GF-D8 (cell line): ENCODE data around the gene CDC37.
A peak's percentile ranks its signal among the peaks of the same experiment; 100 is the strongest.
"Not testable (repeated sequence)": the region's sequence is repeated elsewhere in the genome, so short reads cannot be mapped to it uniquely, and the experiment has no call there.

Source experiments
- DNase-seq: peaks from one replicate; lab custom pipeline; 2025; lab: John Stamatoyannopoulos, UW

CDC37 gene

DNA sequence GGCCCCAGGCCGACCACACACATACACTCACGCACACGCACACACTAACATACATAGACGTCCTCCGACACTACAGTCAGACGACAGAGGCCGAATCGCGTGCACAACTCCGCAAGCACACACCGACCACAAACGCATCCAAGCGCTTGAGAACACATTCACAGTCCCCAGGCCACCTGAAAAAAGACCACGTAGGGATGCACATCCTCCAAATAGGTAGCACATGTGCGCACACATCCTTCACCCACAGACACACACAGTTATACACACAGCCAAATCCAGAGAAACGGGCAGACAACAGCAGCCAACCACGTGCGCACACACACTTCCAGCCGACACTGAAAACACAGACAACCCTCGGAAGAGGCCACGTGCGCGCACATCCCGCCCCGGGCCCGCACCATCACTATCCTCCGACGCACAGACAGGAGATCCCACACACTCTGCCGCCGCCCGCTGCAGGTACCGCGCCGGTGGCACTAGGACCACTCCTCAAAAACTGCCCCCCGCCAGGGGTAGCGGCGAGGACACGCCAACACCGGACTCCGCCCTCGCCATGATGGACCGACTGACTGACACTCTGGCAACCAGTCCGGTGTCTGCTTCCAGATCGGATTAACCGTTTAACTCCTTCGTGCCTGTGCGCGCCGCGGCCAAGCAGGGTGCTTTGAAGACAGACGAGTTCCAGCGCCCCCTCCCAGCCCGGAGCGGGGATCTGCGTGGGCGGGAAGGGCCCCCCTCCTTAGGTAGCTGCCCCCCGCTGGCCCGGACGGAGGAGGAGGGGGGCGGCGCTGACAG, 16.5 kb upstream of the CDC37 start:
- DNase-seq: peak; percentile 63

- DNase-seq: no peak
Observed at GRCh38 chr19:10419200-10419645, 15.9 kb upstream of the CDC37 start.

DNA sequence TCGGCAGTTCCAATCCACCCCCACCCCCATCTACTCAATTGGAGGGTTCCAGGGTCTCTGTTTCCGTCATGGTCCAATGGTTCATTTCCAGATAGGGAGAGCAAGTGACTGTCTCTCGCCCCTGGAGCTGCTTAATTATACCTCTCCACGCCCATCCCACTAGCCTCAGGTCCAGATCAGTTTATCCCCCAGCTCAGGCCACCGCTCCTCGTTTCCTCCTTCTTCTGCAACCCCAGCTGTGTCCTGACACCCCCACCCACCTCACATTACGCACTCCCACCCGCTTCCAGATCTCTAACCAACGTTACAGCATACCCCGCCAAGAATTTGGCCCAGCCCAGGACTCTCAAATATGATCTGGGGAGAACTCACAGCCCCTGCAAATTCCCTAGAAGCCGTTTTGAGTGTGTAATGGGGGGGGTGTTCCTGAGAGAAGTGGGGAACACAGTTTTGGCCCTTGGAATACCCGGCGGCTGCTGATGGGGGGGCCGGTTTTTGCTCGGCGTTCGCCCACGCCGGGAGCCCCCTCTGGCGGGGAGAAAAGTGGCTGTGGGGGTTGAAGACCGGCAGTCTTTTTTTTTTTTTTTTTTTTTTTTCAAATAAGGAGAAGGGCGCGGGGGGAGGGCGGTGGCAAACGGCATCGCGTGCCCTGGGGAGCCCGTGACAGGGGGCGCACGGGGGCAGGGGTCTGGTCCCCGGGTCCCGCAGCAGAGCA, 15.3 kb upstream of the CDC37 start:
- no peak for DNase-seq

- DNase-seq: no peak
Observed at GRCh38 chr19:10418235-10418484, 14.8 kb upstream of the CDC37 start.

DNA sequence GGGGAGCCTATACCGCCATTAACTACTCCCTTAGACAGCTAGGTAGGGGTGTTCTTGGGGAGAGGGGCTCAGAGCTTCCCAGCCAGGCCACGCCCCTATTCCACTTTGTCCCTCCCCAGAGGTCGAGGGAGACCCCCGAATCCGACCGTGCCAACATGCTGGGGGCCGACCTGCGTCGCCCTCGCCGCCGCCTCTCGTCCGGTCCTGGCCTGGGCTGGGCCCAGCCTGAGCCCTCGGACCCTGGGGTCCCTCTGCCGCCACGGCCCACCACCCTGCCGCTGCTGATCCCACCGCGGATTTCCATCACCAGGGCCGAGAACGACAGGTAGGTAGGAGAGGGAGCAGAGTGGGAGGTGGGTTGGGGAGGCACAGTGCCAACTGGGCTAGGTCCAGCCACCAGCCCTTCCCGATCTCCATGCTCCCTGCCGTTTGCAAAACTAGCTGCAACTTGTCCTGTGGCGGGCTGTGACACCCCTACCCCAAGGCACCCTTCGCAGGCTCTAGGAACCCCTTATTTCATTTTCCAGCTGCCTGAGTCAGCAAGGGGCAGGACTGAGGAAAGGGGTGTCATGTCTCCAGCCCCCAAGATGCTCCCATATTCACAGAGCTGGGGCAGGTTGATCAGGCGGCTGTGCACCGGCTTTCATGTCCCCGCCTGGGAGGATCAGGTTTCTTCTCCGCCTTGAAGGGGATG, 14.3 kb upstream of the CDC37 start:
- no peak for DNase-seq

- DNase-seq: peak; percentile 63
Observed at GRCh38 chr19:10416380-10417257, 13.3 kb upstream of the CDC37 start.

DNA sequence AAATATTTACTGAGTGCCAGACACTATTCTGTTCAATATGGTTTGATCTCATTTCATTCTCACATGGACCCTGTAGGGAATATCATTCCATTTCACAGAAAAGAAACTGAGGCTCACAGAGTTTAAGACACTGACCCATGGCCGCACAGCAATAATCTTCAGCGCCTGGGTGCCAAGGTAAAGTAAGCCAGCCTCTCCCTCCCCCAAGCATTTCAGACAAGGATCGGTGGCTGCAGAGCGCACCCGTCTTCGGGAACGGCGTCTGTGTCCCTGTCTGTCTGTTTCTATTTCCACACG, 12.7 kb upstream of the CDC37 start:
- DNase-seq: no peak

DNA sequence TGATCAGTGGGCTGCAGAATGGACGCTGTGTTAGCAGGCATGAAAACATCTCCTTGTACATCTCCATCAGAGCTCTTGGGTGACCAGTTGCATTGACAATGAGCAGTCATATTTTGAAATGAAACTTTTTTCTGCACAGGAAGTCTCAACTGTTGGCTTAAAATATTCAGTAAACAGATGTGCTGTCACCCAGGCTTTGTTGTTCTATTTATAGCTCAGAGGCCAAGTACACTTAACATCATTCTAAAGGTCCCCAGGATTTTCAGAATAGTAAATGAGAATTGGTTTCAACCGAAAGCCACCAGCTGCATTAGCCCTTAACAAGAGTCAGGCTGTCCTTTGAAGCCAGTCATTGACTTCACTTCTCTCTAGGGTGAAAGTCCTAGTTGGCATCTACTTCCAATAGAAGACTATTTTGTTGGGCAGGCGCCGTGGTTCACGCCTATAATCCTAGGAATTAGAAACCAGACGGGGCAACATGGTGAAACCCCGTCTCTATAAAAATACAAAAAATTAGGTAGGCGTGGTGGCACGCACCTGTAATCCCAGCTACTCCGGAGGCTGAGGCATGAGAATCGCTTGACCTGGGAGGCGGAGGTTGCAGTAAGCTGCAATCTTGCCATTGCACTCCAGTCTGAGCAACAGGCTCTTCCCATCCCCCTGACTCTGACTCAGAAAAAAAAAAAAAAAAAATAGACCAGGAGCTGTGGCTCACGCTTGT, 9.1 kb upstream of the CDC37 start:
- no peak for DNase-seq

DNA sequence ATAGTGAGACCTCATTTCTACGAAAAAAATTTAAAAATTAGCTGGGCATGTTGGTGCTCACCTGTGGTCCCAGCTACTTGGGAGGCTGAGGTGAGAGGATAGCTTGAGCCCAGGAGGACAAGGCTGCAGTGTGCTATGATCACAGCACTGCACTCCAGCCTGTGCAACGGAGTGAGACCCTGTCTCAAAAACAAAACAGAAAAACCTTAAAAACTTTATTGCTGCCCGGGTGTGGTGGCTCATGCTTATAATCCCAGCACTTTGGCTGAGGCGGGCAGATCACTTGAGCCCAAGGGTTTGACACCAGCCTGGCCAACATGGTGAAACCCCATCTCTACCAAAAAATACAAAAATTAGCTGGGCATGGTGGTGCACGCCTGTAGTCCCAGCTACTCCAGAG, 7.9 kb upstream of the CDC37 start:
- not testable (repeated sequence) for DNase-seq

GRCh38 chr19:10408511-10409283, 5.4 kb upstream of the CDC37 start:
- DNase-seq: no peak

DNA sequence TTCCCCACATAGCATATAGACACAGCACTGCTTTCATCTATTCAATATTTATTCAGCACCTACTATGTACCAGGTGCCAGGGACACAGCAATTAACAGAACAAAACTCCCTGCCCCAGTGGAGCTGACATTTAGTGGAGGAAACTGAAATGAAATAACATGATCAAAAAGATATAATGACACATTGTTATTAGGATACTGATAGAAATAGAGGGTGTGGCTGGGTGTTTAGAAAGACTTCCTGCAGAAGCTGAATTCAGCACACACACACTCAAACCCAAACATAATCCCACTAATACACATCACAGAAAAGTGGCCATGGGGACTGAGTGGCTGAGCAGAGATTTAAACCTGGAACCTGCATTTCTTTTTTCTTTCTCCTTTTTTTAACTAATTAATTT, 3.8 kb upstream of the CDC37 start:
- DNase-seq: no peak

DNA sequence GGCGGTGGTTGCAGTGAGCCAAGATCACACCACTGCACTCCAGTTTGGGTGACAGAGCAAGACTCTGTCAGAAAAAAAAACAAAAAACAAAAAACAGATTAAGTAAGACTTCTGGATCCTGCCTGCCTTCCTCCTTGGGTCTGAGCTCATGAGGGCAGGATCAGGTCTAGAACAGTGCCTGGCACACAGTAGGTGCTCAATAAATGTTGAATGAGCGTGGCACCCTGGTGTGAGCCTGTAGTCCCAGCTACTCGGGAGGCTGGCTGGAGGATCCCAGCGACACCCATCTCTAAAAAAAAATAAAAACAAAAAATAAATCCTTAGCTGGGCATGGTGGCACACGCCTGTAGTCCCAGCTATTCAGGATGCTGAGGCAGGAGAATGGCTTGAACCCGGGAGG, 2.8 kb upstream of the CDC37 start:
- DNase-seq: no peak

DNA sequence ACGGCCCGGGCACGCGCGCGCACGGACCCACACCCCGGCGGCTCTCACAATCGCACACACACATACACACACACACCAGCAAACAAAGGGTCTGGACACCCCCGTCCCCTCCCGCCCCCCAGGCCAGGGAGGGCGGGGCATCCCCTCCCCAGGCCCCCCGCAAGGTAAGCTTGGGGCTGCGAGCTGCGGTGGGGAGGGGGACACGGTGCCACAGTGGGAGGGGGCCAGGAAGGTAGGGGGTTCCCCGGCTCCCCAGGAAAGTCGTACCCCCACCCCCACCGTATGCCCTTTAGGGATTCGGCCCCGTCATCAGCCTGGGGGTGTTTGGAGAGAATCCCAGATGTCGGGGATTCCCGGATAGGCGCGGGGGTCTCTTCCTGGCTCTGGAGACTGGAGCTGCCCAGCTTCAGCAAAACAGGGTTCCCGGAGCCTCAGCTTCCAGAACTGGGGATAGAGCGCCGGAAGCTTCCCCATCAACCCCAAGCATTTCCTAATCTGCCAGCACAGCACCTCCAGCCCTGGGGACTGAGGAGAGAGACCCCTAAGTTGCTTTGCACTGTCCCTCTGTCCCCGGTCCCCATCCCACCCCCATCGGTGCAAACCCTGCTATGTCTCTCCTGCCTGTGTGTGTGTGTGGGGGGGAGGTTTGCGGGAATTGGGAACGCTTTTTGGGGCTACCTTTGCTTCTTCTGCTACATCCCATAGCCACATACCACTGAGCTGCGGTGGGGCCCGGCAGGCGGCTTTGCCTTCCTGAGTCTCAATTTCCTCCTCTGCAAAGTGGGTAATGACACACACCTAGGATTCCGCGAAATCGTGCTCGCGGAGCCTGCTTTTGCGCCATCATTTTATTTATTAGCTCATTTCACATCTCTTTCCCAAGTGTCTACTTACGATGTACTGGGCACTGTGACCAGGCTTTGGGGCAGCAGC, 1.8 kb upstream of the CDC37 start:
- no peak for DNase-seq

- no peak for DNase-seq
Observed at GRCh38 chr19:10402441-10403038, 802 bp downstream of the CDC37 start.

DNA sequence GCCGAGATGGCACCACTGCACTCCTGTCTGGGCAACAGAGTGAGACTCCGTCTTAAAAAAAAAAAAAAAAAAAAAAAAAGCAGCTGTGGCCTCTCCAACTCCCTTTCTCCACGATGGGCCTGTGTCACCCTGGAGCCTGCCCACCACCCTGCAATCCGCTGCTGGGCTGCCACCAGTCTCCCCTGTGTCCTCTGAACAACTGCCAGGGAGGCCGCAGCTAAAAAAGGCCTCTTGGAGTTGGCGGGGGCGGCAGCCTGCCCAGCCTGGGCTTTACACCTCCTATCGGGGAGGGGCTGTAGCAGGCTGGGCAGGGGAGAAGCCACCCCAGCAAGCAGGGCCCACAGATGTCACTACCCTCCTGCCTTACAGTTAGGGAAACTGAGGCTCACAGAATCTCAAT, 3.5 kb downstream of the CDC37 start:
- no peak for DNase-seq

DNA sequence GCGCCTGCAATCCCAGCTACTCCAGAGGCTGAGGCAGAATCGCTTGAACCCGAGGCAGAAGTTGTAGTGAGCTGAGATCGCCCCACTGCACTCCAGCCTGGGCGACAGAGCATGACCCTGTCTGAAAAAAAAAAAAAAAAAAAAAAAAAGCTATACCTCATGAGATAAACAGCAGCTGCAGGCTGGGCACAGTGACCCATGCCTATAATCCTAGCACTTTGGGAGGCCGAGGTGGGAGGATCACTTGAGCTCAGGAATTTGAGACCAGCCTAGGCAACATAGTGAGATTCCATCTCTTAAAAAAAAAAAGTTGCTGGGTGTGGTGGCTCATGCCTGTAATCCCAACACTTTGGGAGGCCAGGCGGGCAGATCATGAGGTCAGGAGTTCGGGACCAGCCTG, 4.0 kb downstream of the CDC37 start:
- not testable (repeated sequence) for DNase-seq

- no peak for DNase-seq
Observed at GRCh38 chr19:10398819-10399218, 4.5 kb downstream of the CDC37 start.

DNA sequence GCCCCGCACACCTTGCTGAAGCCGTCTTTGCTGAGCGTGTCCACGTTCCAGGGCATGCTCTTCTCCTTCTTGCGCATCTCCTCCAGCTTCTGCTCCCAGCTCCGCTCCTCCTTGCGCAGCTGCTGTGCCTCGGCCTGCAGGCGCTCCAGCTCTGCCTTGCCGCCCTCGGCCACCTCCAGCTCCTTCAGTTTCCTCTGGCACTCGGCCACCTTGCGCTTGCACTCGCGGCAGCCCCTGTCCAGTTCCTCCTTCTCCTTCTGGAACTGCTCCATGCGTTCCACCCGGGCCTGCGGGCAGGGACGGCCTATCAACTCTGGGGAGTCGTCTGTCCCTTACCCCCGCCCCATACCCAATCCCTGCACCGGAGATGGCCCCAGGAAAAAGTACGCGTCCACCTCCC, 7.4 kb downstream of the CDC37 start:
- DNase-seq: no peak

DNA sequence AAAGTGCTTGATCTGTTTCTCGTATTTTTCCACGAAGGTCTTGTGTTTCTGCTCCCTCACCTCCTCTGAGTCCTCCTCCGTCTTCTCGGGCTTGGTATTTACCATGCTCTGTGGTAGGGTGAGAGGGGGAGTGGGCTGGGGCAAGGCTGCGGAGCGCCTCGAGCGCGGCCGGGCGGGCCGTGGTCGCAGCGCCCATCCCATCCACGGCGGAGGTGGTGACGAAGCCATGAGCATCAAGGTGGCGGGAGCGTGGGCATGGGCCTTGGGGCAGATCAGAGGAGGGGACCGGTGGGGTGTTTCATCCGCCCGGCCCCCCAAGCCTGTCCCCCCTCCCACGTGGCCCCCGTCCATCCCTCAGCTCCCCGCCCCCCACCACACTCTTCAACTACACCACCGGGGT, 7.9 kb downstream of the CDC37 start:
- no peak for DNase-seq

DNA sequence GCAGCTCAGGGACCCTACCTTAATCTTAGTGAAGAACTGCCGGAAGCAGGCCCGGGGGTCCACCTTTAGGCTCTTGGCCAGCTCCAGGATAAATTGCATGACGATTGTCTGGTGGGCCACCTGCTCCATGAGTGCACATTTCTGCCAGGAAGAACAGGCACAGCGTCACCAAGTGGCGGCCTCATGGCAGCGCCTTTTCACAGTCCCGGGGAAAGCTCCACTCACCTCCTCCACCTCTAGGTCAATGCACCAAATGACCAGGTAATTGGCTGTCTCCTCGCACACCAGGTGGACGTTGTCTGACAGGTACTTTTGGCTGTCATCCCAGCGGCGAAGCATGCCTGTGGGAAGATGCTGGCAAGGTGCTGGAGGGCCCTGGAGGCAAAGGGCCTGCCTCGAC, 8.3 kb downstream of the CDC37 start:
- DNase-seq: no peak
